Activated naive CD4-positive, alpha-beta T cell treated with Interleukin-2 at 50 U/mL for 16 hours (primary cell): Measurements from ENCODE around the gene SUCLA2.
"Not testable (repeated sequence)": the region's sequence is repeated elsewhere in the genome, so short reads cannot be mapped to it uniquely, and the experiment has no call there.

Experiments
- DNase-seq: peaks from one replicate; pipeline ENCODE4 v3.0.0-alpha.2; 2020

The SUCLA2 gene

DNA sequence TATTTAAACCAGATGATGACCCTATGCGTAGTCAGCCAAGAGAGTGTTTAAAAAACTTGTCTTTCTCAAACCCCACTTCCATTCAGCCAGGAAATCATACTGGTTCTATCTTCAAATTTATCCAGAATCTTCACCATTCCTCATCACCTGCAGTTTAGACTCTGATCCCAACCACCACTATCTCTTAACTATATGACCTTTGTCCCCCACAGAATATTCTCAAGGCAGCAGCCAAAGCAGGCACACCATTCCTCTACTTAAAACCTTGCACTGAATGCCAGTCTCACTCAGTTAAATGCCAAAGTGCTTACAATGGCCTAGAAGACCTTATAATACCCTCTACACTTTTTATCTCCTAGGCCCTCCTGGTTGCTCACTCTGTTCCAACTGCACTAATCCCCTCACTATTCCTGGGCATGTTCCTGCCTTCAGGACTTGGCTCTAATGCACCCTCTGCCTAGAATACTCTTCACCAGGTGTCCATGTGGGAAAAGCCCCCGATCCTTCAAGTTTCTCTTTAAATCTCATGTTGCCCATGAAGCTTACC is 10.1 kb downstream of the SUCLA2 start:
- DNase-seq = no peak

DNA sequence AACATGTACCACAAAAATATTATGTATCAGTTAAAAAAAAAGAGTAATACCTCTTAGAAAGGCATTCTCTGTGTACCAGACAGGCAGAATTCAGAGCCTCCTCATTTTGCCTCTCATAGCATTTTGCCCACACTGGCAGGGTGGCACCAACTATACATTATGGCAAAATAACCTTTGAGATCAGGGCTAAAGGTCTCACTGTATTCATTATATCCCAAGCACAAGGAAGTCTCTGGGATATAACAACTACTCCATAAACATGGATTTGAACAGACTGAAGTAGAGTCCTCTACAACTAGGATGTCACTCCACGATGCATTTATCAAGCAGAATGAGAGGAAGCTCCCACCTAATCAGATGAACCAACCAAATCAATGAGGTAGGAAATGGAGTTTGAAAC is 10.6 kb downstream of the SUCLA2 start:
- no peak for DNase-seq

GRCh38 chr13:47983070-47983469 is 18.0 kb downstream of the SUCLA2 start:
- no peak for DNase-seq

GRCh38 chr13:47976325-47976724 is 24.7 kb downstream of the SUCLA2 start:
- no peak for DNase-seq

GRCh38 chr13:47964863-47965262 is 36.2 kb downstream of the SUCLA2 start:
- no peak for DNase-seq

- no peak for DNase-seq
Observed at GRCh38 chr13:47962237-47962636, 38.8 kb downstream of the SUCLA2 start.

DNA sequence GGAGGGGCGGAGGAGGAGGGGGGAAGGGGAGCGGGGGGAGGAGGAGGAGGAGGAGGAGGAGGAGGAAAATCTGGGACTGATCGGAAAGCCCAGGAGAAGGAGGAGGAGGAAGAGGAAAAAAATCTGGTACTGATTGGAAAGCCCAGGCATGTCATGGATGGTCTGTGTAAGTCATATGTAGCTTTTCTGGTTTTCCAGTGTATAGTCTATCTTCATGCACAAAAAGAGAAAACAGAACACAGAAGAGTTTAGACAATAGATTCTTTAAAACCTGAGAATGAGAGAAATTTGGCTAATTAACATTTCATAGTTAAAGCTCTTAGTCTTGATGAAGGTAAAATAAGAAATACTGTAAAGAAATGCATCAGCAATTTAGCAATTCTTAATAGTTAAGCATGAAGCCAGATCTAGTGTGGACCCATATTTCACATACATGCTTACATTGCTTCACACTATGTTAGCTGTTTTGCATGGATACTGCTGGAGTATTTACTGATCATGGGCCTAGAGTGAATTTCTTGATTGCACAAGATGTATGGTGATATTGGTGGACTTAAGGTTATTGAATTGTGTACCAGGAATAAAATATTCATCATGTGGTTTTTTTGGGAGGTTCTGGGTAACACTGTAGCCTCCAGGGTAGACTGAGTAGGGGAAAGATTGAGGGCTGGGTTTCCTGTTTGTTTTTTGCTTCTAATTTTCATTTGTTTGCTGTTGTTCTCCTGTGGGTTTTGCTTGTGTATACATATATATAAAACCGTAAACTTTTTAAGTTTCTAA is 41.4 kb downstream of the SUCLA2 start:
- DNase-seq = no peak

DNA sequence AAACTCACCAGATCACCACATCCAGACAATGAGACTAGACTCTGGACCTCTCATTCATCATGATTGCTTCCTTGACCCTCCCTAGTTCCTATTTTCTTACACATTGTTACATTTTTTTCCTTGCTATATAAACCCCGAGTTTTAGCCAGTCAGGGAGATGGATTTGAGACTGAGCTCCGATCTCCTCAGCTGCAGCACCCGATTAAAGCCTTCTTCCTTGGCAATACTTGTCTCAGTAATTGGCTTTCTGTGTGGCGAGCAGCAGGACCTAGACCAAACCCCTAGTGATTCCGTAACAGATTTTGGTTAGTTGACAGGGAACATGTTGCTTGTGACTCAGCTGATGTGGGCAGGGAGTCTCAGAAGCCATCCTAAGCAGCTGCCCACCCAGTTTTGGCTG is 44.0 kb downstream of the SUCLA2 start:
- no peak for DNase-seq

GRCh38 chr13:47955836-47956235 is 45.2 kb downstream of the SUCLA2 start:
- no peak for DNase-seq

- no peak for DNase-seq
Observed at GRCh38 chr13:47949799-47950198, 51.3 kb downstream of the SUCLA2 start.

GRCh38 chr13:47945738-47946137 is 55.3 kb downstream of the SUCLA2 start:
- DNase-seq = no peak

DNA sequence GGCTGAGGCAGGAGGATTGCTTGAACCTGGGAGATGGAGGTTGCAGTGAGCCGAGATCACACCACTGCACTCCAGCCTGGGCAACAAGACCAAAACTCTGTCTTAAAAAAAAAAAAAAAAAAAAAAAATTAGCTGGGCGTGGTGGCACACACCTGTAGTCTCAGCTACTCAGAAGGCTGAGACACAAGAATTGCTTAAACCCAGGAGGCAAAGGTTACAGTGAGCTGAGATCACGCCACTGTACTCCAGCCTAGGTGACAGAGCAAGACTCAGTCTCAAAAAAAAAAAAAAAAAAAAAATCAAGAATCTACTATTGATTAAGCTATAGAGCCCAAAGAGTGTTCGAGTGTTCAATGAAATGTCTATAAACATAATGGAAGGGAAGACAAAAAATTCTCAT is 55.9 kb downstream of the SUCLA2 start:
- not testable (repeated sequence) for DNase-seq

DNA sequence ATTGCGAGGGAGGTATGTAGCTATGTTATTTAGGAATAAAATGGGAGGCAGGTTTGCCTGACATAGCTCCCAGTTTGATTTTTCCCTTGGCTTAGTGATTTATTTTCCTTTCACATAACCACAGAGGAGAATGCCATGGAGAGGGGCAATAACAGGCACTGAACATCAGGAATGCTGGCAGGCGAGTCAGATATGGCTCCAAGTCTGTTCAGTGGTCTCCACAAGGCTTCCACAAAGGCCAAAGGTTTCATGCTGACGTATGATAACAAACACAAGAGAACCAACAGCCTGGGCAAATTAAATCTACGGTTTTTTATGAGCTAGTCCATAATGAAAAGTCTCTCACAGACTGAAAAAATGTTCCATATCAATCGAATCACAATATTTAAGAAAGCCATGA is 66.7 kb downstream of the SUCLA2 start:
- DNase-seq = no peak

GRCh38 chr13:47932950-47933923 is 67.8 kb downstream of the SUCLA2 start:
- DNase-seq = no peak

DNA sequence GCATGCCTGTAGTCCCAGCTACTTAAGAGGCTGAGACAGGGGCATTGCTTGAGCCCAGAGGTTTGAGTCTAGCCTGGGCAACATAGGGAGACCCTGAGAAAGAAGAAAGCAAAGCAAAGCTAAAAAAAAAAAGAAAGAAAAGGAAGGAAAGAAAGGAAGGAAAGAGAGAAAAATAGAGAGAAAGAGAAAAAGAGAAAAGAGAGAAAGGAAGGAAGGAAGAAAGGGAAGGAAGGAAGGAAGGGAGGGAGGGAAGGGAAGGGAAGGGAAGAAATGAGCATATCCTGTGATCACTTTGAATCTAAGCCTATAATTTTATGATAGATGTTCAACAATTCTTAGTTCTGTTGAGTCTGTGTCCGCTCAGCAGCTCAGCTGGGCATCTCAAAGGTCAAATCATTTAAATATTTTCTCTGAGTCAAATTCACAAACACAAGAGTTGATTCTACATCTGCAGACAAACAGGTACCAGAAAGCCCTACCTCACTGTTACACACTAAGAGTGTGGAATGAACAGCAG is 70.4 kb downstream of the SUCLA2 start:
- no peak for DNase-seq

GRCh38 chr13:47929156-47929555 is 71.9 kb downstream of the SUCLA2 start:
- DNase-seq = no peak

DNA sequence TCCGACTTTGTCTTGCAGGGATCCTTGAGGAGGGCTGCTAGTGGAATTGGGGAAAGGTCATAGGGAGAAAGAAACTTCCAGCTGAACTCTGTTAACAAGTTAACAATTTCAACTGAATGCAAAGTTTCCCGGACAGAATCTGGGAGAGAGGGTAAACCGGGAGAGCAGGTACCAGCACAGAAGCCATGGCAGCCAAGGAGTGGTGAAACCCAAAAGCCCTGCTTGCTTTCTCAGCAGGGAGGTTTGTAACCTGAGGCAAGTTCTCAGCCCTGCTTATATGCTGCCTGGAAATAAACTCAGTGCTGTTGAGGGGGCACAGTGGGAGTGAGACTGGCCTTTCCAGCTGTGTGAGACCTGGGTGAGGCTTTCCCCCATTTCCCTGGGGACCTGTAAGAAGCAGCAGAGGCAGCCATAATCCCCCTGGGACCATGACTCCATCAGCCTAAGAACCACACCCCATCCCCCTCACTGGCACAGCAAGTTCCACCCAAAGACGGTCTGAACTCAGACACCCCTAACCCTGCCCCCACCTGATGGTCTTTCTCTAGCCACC is 84.0 kb downstream of the SUCLA2 start:
- no peak for DNase-seq

DNA sequence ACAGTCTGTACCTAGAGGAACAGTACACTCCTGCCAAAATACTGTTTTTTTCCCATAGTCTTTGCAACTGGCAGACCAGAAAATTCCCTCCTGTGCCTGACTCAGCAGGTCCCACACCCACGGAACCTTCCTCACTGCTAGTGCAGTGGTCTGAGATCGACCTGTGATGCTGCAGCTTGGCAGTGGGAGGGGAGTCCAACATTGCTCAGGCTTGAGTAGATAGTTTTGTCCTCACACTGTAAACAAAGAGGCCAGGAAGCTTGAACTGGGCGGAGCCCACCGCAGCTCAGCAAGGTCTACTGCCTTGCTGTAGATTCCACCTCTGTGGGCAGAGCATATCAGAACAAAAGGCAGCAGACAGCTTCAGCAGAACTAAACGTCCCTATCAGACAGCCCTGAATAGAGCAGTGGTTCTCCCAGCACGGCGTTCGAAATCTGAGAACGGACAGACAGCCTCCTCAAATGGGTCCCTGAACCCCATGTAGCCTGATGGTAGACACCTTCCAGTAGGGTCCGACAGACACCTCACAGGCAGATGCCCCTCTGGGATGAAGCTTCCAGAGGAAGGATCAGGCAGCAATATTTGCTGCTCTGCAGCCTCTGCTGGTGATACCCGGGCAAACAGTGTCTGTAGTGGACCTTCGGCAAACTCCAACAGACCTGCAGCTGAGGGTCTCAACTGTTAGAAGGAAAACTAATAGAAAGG is 92.7 kb downstream of the SUCLA2 start:
- DNase-seq = no peak

- DNase-seq = no peak
Observed at GRCh38 chr13:47904891-47905290, 96.2 kb downstream of the SUCLA2 start.

- DNase-seq = no peak
Observed at GRCh38 chr13:47904241-47904640, 96.8 kb downstream of the SUCLA2 start.

- DNase-seq = no peak
Observed at GRCh38 chr13:47903836-47904235, 97.2 kb downstream of the SUCLA2 start.

- no peak for DNase-seq
Observed at GRCh38 chr13:47901441-47901840, 99.6 kb downstream of the SUCLA2 start.
